ENCODE data around the gene WDR90.

GRCh38 chr16:673399-673991 is 24.3 kb downstream of the WDR90 start:
- TF ChIP-seq, protein P1, sequence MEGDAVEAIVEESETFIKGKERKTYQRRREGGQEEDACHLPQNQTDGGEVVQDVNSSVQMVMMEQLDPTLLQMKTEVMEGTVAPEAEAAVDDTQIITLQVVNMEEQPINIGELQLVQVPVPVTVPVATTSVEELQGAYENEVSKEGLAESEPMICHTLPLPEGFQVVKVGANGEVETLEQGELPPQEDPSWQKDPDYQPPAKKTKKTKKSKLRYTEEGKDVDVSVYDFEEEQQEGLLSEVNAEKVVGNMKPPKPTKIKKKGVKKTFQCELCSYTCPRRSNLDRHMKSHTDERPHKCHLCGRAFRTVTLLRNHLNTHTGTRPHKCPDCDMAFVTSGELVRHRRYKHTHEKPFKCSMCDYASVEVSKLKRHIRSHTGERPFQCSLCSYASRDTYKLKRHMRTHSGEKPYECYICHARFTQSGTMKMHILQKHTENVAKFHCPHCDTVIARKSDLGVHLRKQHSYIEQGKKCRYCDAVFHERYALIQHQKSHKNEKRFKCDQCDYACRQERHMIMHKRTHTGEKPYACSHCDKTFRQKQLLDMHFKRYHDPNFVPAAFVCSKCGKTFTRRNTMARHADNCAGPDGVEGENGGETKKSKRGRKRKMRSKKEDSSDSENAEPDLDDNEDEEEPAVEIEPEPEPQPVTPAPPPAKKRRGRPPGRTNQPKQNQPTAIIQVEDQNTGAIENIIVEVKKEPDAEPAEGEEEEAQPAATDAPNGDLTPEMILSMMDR (IDR thresholded peaks at IDR 0.05): no peak
- no peak for TF ChIP-seq POLR2AphosphoS5 (IDR thresholded peaks at IDR 0.05)

Measured in transverse colon (tissue), 4 donors.